HEK293T (cell line): ENCODE data around the gene MED27.

Source experiments
- ELF4 ChIP-seq: fragments of 450-650 bp; IDR thresholded peaks from 2 replicates; pipeline ENCODE4 v1.6.1; 2017; ENCODE audit warnings: antibody characterized with exemption
- FOXA1 ChIP-seq: fragments of 450-650 bp; IDR thresholded peaks from 2 replicates; pipeline ENCODE4 v1.6.1; 2016; ENCODE audit warnings: mild to moderate bottlenecking
- FOXK2 ChIP-seq: fragments of 450-650 bp; IDR thresholded peaks from 2 replicates; pipeline ENCODE4 v1.6.1; 2016; ENCODE audit warnings: mild to moderate bottlenecking
- FOXM1 ChIP-seq: fragments of 450-650 bp; IDR thresholded peaks from 2 replicates; pipeline ENCODE4 v1.6.1; 2017; ENCODE audit warnings: mild to moderate bottlenecking, borderline replicate concordance
- HDGF ChIP-seq: fragments of 450-650 bp; IDR thresholded peaks from 2 replicates; pipeline ENCODE4 v1.6.1; 2017; ENCODE audit warnings: antibody characterized with exemption, borderline replicate concordance
- L3MBTL2 ChIP-seq: fragments of 450-650 bp; conservative IDR thresholded peaks from 2 replicates; pipeline ENCODE4 v1.6.1; 2016; ENCODE audit warnings: mild to moderate bottlenecking
- SUZ12 ChIP-seq: fragments of 450-650 bp; IDR thresholded peaks from 2 replicates; pipeline ENCODE4 v1.6.1; 2016; ENCODE audit warnings: mild to moderate bottlenecking
- TARDBP ChIP-seq: fragments of 450-650 bp; IDR thresholded peaks from 2 replicates; pipeline ENCODE4 v1.6.1; 2016
- TF ChIP-seq, protein P1 (sequence below): fragments of 450-650 bp; IDR thresholded peaks from 2 replicates; pipeline ENCODE4 v1.6.1; 2016

DNA sequence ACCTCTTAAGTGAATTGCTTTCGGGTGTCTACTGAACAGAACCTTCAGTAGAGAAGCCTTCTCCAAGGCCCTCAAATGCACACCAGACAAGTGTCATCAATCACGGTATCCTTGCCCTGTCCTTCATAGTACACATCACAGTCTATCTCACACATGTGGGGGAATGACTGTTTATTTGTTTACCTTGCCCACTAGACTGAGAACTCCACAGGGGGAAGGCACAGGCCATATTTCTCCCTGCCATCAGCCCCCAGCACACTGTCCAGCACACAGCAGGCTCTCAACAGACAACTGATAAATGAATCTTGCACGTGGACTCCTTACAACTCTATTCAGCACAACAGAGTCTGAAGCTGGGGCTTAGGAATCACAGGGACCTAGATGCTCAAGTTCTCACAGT is 128.5 kb downstream of the MED27 start:
- TF ChIP-seq HDGF (no peak), SUZ12 (no peak), L3MBTL2 (no peak), TARDBP (no peak), FOXA1 (no peak), FOXK2 (no peak), FOXM1 (no peak), ELF4 (no peak)
- TF ChIP-seq, protein P1, sequence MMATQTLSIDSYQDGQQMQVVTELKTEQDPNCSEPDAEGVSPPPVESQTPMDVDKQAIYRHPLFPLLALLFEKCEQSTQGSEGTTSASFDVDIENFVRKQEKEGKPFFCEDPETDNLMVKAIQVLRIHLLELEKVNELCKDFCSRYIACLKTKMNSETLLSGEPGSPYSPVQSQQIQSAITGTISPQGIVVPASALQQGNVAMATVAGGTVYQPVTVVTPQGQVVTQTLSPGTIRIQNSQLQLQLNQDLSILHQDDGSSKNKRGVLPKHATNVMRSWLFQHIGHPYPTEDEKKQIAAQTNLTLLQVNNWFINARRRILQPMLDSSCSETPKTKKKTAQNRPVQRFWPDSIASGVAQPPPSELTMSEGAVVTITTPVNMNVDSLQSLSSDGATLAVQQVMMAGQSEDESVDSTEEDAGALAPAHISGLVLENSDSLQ = peak; percentile 93
